GM12892 (cell line): ENCODE measurements around the gene ZNF474.

ENCODE experiments used
- POLR2A ChIP-seq: IDR thresholded peaks from 2 replicates; pipeline ENCODE4 v1.6.1; 2011; ENCODE audit warnings: low read depth, low read length, control low read depth
- POLR2AphosphoS5 ChIP-seq: IDR thresholded peaks from 2 replicates; pipeline ENCODE4 v1.6.1; 2011; ENCODE audit warnings: low read depth, low read length, control low read depth
- TAF1 ChIP-seq: IDR thresholded peaks from 2 replicates; pipeline ENCODE4 v1.6.1; 2011; ENCODE audit warnings: low read depth, mild to moderate bottlenecking, control low read depth, low read length, borderline replicate concordance

GRCh38 chr5:122124766-122125165 lies 4.6 kb upstream of the ZNF474 start:
- no peak for TF ChIP-seq TAF1
- no peak for TF ChIP-seq POLR2A
- no peak for TF ChIP-seq POLR2AphosphoS5
